ENCODE results near the gene GRIP1.

Gene GRIP1

DNA sequence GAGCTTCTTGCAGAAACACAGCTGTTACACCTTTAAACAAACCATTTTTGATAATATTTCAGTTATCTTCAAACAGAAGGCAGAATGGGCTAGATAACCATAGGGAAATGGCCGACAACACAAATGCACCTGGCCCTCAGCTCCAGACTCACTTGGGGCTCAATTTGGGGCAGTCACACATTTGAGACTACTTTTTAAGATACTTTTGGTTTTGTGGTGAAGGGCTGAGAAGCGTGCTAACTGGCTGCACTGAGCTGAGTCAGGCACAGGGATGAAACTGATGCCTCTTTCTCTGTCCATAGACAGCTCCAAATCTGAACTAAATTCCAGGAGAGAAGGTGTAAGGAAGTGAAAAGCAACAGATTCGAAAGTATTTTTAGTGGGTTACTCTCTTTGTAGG is 18.5 kb upstream of the GRIP1 start:
- in situ Hi-C loops (cut with HindIII; ENCODE audit: low pct_ligation_motif_present, low sequenced_read_pairs) = no loop called here
- H3K36me3 ChIP-seq (replicated peaks) = no peaks in the 10 kb centered on the region
- H3K4me3 ChIP-seq (ENCODE audit: low read depth, low read length) = no peak overlapping the region
- no peak overlapping the region for H3K27ac ChIP-seq
- TF ChIP-seq, protein P1, sequence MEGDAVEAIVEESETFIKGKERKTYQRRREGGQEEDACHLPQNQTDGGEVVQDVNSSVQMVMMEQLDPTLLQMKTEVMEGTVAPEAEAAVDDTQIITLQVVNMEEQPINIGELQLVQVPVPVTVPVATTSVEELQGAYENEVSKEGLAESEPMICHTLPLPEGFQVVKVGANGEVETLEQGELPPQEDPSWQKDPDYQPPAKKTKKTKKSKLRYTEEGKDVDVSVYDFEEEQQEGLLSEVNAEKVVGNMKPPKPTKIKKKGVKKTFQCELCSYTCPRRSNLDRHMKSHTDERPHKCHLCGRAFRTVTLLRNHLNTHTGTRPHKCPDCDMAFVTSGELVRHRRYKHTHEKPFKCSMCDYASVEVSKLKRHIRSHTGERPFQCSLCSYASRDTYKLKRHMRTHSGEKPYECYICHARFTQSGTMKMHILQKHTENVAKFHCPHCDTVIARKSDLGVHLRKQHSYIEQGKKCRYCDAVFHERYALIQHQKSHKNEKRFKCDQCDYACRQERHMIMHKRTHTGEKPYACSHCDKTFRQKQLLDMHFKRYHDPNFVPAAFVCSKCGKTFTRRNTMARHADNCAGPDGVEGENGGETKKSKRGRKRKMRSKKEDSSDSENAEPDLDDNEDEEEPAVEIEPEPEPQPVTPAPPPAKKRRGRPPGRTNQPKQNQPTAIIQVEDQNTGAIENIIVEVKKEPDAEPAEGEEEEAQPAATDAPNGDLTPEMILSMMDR (IDR thresholded peaks at IDR 0.05; ENCODE audit: low read depth, low read length, missing control alignments) = no peak
- H3K27me3 ChIP-seq (replicated peaks) = no peaks in the 10 kb centered on the region
- DNase-seq = no peak

DNA sequence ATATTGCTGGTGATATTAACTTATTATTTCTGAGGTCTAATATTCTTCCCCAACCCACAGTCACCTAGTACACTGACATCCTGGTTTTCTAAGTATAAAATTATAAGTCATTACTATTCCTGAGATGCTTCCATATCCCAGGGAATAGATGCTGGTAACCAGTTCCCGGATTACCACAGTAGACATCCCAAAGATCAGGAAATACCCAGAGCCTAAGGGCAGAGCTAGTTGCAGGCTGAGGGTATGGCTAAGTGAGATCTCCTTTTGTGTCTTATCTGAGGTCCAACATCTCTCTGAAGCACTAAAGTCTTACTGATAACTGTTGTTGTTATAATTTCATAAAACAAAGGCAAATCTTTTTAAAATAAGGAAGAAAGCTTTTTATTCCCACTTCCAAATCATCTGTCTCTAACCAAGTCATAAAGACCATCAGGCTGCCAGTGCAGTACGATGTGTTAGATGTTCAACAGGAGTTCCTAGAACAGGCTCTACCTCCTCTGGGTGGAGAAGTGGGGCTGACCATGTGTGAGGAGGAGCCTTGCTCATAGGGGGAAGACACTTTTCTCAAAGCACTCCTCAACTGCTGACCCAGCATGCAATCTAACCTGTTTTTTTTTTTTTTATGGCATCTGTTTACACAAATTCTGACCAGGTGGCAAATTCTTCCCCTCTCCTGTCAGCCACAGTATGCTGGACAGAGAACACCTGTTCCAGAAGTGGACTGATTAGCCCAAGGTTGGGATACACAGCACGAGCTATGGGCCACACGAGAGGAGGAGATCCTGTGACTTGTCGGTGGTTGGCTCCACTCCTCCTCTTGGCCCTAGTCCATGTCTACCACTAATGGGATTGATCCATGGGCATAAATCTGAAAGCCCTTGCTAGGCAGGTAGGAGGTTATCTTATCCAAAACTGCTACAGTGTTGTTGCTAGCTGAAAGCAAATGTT is 16.1 kb upstream of the GRIP1 start:
- Histone ChIP-seq H3K4me3 (ENCODE audit: low read depth, low read length) (no peak overlapping the region), H3K36me3 (replicated peaks) (no peaks in the 10 kb centered on the region), H3K27me3 (replicated peaks) (no peaks in the 10 kb centered on the region), H3K27ac (no peak overlapping the region)
- in situ Hi-C loops (cut with HindIII; ENCODE audit: low pct_ligation_motif_present, low sequenced_read_pairs) = no loop called here
- no peak for DNase-seq
- TF ChIP-seq, protein P1 (IDR thresholded peaks at IDR 0.05; ENCODE audit: low read depth, low read length, missing control alignments) = no peak

DNA sequence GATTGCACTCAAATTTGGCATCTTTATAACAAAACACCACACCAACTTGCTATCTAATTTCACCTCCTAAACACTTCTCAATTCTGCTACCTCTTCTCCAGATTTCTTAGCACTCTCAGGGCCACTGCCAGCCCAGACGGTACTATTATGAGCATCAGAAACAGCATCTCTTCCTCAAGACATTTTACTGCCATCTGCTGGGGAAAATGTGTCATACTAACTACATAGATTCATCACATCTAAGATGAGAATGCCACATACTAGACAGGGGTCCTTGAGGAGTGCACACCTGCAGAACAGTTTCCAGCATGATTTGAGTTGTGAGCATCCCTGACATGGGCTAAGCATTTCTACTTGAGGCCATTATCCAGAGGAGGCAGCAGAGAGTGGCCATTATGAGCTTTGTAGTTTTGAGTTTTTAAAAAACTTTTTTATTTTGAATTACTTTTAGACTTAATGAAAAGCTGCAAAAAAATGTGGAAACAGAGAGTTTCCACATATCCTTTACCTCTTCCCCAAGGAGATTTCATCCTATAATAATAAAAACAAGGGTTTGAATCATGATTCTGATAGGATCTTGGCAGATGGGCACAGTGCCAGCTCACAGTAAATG is 15.1 kb upstream of the GRIP1 start:
- DNase-seq = peak; percentile 63

GRCh38 chr12:66692986-66693385 is 14.1 kb upstream of the GRIP1 start:
- no peaks in the 10 kb centered on the region for H3K36me3 ChIP-seq (replicated peaks)
- no peak overlapping the region for H3K4me3 ChIP-seq (ENCODE audit: low read depth, low read length)
- H3K27me3 ChIP-seq (replicated peaks) = no peaks in the 10 kb centered on the region
- in situ Hi-C loops (cut with HindIII; ENCODE audit: low pct_ligation_motif_present, low sequenced_read_pairs) = no loop called here
- no peak overlapping the region for H3K27ac ChIP-seq
- TF ChIP-seq, protein P1 (IDR thresholded peaks at IDR 0.05; ENCODE audit: low read depth, low read length, missing control alignments) = no peak
- no peak for DNase-seq

More for the DNA sequence above, 15.1 kb upstream of the GRIP1 start:
- no peaks in the 10 kb centered on the region for H3K36me3 ChIP-seq (replicated peaks)
- H3K27ac ChIP-seq = no peak overlapping the region
- TF ChIP-seq, protein P1 (IDR thresholded peaks at IDR 0.05; ENCODE audit: low read depth, low read length, missing control alignments) = peak; percentile 62
- no peaks in the 10 kb centered on the region for H3K27me3 ChIP-seq (replicated peaks)
- in situ Hi-C loops (cut with HindIII; ENCODE audit: low pct_ligation_motif_present, low sequenced_read_pairs) = no loop called here
- H3K4me3 ChIP-seq (ENCODE audit: low read depth, low read length) = no peak overlapping the region

DNA sequence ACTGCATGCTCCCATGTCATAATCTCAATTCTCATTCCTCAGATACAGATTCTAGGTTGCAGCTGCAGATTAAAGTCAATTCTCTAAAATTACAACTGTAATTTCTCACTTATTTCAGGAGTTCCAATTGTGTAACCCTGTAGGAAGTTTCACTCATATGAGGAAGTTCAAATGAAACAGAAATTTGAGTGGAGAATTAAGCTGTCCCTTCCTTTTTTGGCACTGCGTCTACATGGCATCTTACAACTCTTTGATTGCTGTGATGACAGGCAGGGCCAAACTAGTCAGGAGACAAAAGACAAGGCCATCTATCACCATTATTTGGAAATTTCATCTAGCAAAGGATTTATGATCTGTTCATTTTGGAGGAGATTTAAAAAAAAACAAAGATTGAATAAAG is 13.3 kb upstream of the GRIP1 start:
- TF ChIP-seq, protein P1 (IDR thresholded peaks at IDR 0.05; ENCODE audit: low read depth, low read length, missing control alignments) = no peak
- Histone ChIP-seq H3K36me3 (replicated peaks) (no peaks in the 10 kb centered on the region), H3K4me3 (ENCODE audit: low read depth, low read length) (no peak overlapping the region), H3K27me3 (replicated peaks) (no peaks in the 10 kb centered on the region), H3K27ac (no peak overlapping the region)
- DNase-seq = no peak
- in situ Hi-C loops (cut with HindIII; ENCODE audit: low pct_ligation_motif_present, low sequenced_read_pairs) = no loop called here
